Ovary (tissue), 9 donors: ENCODE measurements around the gene RGS7. TPM values are rescaled to one million over a fixed set of nuclear protein-coding genes. Genes with fewer than 3 reads are reported as not detected.

ENCODE experiments used
- DNase-seq, 5 donors: peaks; one replicate each; pipeline ENCODE4 v3.0.0-alpha.2; 2019 to 2020
- H3K27ac ChIP-seq, 2 donors: fragments of 200-600 bp; one replicate each; pipeline versions ENCODE4 v1.5.1 to v1.8.0; 2019 to 2022
- H3K27me3 ChIP-seq: fragments of 200-600 bp; one replicate; pipeline ENCODE4 v1.8.0; 2022
- H3K36me3 ChIP-seq: fragments of 200-600 bp; sonication (generic); one replicate; pipeline ENCODE4 v1.5.1; 2019
- H3K4me1 ChIP-seq: one replicate; pipeline ENCODE4 v1.8.1; 2013; ENCODE audit warnings: mild to moderate bottlenecking, moderate library complexity; ENCODE audit not compliant: insufficient read depth
- H3K4me3 ChIP-seq: fragments of 200-600 bp; sonication (generic); one replicate; pipeline ENCODE4 v1.5.1; 2017
- H3K9me3 ChIP-seq, 2 donors: fragments of 200-600 bp in 1 of 2; sonication (generic) in 1 of 2; one replicate each; pipeline versions ENCODE4 v1.5.1 to v1.8.1; 2013 to 2019; ENCODE audit warnings: mild to moderate bottlenecking in 1 of 2, moderate library complexity in 1 of 2
- CTCF ChIP-seq, 3 donors: fragments of 450-650 bp in 2 of 3; fragments of 200-600 bp in 1 of 3; IDR thresholded peaks; one replicate each; pipeline versions ENCODE4 v1.5.1 to v1.8.0; 2016 to 2022; ENCODE audit warnings: antibody characterized with exemption in 3 of 3, mild to moderate bottlenecking in 1 of 3
- EP300 ChIP-seq: sonication (generic); formaldehyde crosslinking; IDR thresholded peaks from one replicate; pipeline ENCODE4 v1.6.1; 2017; ENCODE audit warnings: antibody characterized with exemption
- POLR2A ChIP-seq: fragments of 450-650 bp; IDR thresholded peaks from one replicate; pipeline ENCODE4 v1.6.1; 2017; ENCODE audit warnings: antibody characterized with exemption, mild to moderate bottlenecking, moderate library complexity
- WGBS, 3 donors: extraction: QIAGEN DNeasy Blood & Tissue Kit in 1 of 3; methylation state at CpG; one replicate each; pipeline versions ENCODE4 v1.1.5 to v1.1.7; 2013 to 2017; 5-methylcytosine and 5-hydroxymethylcytosine counted together
- intact Hi-C, 4 donors: fragments of 100-400 bp; cut with DNase I; formaldehyde crosslinking; loops; one replicate each; pipeline versions ENCODE4 v1.11.0 to v1.15.1; 2022 to 2023
- polyA plus RNA-seq, 2 donors: library from polyadenylated mRNA; stranded (reverse); fragments of 200-250 nt in 1 of 2; fragments of 350-450 nt in 1 of 2; fragmentation: Illumina TruSeq in 1 of 2; extraction: RNeasy Lipid Tissue Mini Kit (QIAGEN cat#74804) in 1 of 2; gene quantifications; one replicate each; pipeline ENCODE4 v1.2.3, GENCODE V29; 2013 to 2014
- total RNA-seq, 7 donors: library from RNA; depleted of rRNA in 2 of 7; stranded (reverse); fragments of >200 nt in 2 of 7; fragmentation: NEBNext Ultra II Directional in 3 of 7; extraction: Animal tissue kit (Norgen Biotek cat#: 25700) in 3 of 7; gene quantifications; one replicate each; pipeline versions ENCODE4 v1.1.0 to v1.2.4, GENCODE V29; 2016 to 2023
- donor health status: DM: no; HTN: no; CAD: no; lungs with moderate emphysema.
- donor health status: DM: no; HTN: no; CAD: no.
- donor health status: Bipolar disorder and iron deficiency.
- donor health status: DM: yes; HTN: yes; CAD: no.
- donor health status: DM: no; HTN: no; CAD: no.
- donor health status: DM: yes; HTN: yes; CAD: no.

Gene RGS7
- total and polyA plus RNA-seq, 9 donors: 0.10 to 1.00 (median 0.37) TPM; not detected in 1

GRCh38 chr1:241317676-241318075, 39.3 kb downstream of the RGS7 start:
- H3K36me3 ChIP-seq: no peaks in the 10 kb centered on the region
- TF ChIP-seq POLR2A (no peak), EP300 (no peak), CTCF (IDR thresholded peaks at IDR 0.05) (no peak)
- H3K9me3 ChIP-seq: no peaks in the 10 kb centered on the region
- no peaks in the 10 kb centered on the region for H3K27me3 ChIP-seq
- no peak overlapping the region for H3K4me3 ChIP-seq
- no peak for DNase-seq
- intact Hi-C loops: no loop called here
- no peak overlapping the region for H3K27ac ChIP-seq
- WGBS, 3 donors: 13 to 25% (median 17%) methylated on average over 2 of the region's 2 CpGs
- H3K4me1 ChIP-seq: no peaks in the 10 kb centered on the region

- Histone ChIP-seq H3K9me3 (no peaks in the 10 kb centered on the region), H3K4me1 (no peaks in the 10 kb centered on the region), H3K4me3 (no peak overlapping the region), H3K27ac (no peak overlapping the region), H3K36me3 (no peaks in the 10 kb centered on the region), H3K27me3 (no peaks in the 10 kb centered on the region)
- 77 to 92% (median 82%) methylated on average over 3 of the region's 3 CpGs for WGBS, 3 donors
- intact Hi-C loops: no loop called here
- TF ChIP-seq CTCF (IDR thresholded peaks at IDR 0.05): no peak
- TF ChIP-seq POLR2A: no peak
- TF ChIP-seq EP300: no peak
- no peak for DNase-seq
Observed at GRCh38 chr1:241316372-241316771, 40.6 kb downstream of the RGS7 start.

- Histone ChIP-seq H3K27me3 (no peaks in the 10 kb centered on the region), H3K27ac (no peak overlapping the region), H3K9me3 (peaks cover 0 to 5% of the 10 kb centered on the region in 2 donors), H3K4me1 (no peaks in the 10 kb centered on the region), H3K36me3 (no peaks in the 10 kb centered on the region), H3K4me3 (no peak overlapping the region)
- no peak for TF ChIP-seq EP300
- TF ChIP-seq CTCF (IDR thresholded peaks at IDR 0.05): no peak
- TF ChIP-seq POLR2A: no peak
- intact Hi-C loops: no loop called here
- WGBS, 3 donors: 46 to 58% (median 49%) methylated on average over 5 of the region's 5 CpGs
- no peak for DNase-seq
Observed at GRCh38 chr1:241311056-241311746, 45.8 kb downstream of the RGS7 start.

- no peak overlapping the region for H3K27ac ChIP-seq
- DNase-seq: no peak
- H3K9me3 ChIP-seq: peaks cover 0 to 5% of the 10 kb centered on the region in 2 donors
- H3K27me3 ChIP-seq: no peaks in the 10 kb centered on the region
- no peaks in the 10 kb centered on the region for H3K36me3 ChIP-seq
- 83 to 89% (median 86%) methylated on average over 3 of the region's 3 CpGs for WGBS, 3 donors
- no peaks in the 10 kb centered on the region for H3K4me1 ChIP-seq
- intact Hi-C loops: no loop called here
- no peak for TF ChIP-seq CTCF (IDR thresholded peaks at IDR 0.05)
- TF ChIP-seq EP300: no peak
- TF ChIP-seq POLR2A: no peak
- no peak overlapping the region for H3K4me3 ChIP-seq
Observed at GRCh38 chr1:241310451-241310850, 46.6 kb downstream of the RGS7 start.
